HG02623 (cell line): ENCODE measurements around the gene ZNHIT6.
"Not testable (repeated sequence)": the region's sequence is repeated elsewhere in the genome, so short reads cannot be mapped to it uniquely, and the experiment has no call there.

Source experiments
- ATAC-seq: cut with Tn5 transposase; IDR thresholded peaks from one replicate; pipeline ENCODE4 v1.9.1; 2021; ENCODE audit warnings: moderate library complexity; ENCODE audit not compliant: unreplicated experiment

The ZNHIT6 gene

DNA sequence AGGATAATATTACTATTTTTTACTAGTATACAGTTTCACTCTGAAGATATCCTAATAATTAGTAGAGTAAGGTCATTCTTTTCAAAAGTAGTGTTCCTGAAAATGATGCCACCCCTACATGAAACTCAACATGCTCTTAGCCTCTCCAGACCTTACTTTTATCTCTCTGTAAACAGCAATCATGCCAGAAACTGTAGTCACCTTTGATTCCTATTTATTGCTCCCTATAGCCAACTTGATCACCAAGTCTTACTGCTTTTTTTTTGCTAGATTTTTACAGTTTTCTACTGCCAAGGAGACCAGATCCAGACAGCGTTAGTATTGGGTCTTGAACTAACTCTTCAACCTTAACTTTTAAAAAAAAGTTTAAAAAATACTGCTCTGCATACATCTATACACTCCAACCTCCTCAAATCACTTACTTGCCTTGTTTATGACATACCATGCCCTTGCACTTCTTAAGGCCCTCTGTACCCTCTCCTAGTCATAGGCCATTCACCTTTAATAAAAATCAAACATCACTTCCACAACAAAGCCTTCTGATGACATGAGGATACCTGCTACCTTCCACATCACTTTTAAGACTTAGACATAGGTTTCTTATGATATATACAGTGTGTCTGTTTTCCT is 36.1 kb downstream of the ZNHIT6 start:
- no peak for ATAC-seq

- ATAC-seq: no peak
Measured at GRCh38 chr1:85665932-85666331, 42.3 kb downstream of the ZNHIT6 start.

- ATAC-seq: no peak
Measured at GRCh38 chr1:85663382-85663781, 44.9 kb downstream of the ZNHIT6 start.

DNA sequence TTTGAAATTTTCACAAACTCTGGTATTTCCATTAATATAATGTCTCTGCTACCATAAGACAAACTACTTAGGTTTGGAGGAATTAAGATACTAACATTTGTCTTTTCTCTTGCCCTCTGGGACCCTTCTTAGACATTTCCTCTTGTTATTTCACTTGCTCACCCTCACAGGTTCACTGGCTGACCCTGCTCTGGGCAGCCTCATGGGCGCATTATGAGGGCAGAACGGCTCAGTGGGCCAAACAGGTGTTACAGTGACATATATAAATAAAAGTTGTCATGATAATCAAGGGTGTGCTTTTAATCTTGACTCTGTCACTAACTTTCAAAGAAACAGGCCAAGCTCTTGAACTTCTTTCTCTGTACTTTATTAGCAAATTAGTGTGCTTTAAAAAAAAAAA is 46.5 kb downstream of the ZNHIT6 start:
- ATAC-seq: no peak

DNA sequence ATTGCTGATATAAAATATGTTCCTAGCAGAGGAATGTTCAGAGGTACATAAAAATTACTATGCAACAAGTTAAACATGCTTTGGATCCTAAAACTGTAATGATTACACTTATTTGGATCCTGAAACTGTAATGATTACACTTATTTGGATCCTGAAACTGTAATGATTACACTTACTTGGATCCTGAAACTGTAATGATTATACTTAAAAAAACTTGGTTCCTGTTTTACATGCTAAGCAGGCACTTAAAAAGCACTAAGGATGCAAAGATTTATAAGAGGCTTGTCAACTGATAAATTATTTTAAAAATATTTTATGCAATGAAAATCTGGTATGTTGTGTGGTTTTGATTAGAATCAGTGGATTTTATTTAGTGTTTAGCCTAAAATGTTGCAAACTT is 47.7 kb downstream of the ZNHIT6 start:
- no peak for ATAC-seq

- no peak for ATAC-seq
Measured at GRCh38 chr1:85659174-85659573, 49.1 kb downstream of the ZNHIT6 start.

- no peak for ATAC-seq
Measured at GRCh38 chr1:85656948-85657347, 51.3 kb downstream of the ZNHIT6 start.

- ATAC-seq: no peak
Measured at GRCh38 chr1:85656256-85656655, 52.0 kb downstream of the ZNHIT6 start.

- no peak for ATAC-seq
Measured at GRCh38 chr1:85655315-85655714, 52.9 kb downstream of the ZNHIT6 start.

- no peak for ATAC-seq
Measured at GRCh38 chr1:85654066-85654782, 54.0 kb downstream of the ZNHIT6 start.

DNA sequence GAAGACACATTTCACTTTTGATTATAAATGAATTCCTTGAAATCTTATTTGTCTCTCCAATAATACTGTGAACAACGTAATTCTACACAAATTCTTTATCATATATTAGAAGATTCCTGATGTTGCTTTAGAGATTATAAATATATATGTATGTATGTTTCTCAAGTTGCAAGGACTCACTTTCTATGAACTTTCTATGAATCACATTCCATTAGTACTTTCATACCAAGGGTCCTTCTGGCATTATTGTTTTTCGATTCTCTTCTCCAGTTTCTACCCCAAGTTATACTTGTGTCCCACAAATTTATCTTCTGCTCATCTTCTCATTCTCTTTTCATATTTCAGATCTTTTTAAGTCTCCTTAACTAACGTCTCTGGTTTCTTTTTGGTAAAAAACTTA is 55.9 kb downstream of the ZNHIT6 start:
- no peak for ATAC-seq

GRCh38 chr1:85650645-85651044 is 57.6 kb downstream of the ZNHIT6 start:
- no peak for ATAC-seq

DNA sequence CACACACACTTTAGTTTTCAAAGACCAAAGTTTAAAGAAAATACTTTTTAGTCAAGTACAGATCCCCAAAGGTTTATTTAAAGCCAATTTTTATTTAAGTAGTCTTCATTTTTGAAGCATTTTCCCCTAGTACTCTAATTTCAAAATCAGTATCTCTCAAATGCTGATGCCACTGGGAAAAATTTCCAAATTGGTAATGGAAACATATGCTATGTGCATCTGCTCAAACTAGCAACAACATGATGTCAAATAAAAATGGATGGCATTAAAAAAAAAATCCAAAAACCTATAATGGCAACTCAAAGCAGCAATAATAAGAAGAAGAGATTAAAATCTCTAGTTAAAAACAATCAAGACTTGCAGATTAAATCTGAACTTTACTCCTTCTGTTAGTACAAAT is 58.6 kb downstream of the ZNHIT6 start:
- ATAC-seq: no peak

GRCh38 chr1:85641598-85642556 is 66.4 kb downstream of the ZNHIT6 start:
- not testable (repeated sequence) for ATAC-seq

- ATAC-seq: not testable (repeated sequence)
Measured at GRCh38 chr1:85639920-85640319, 68.3 kb downstream of the ZNHIT6 start.

GRCh38 chr1:85638412-85638811 is 69.8 kb downstream of the ZNHIT6 start:
- no peak for ATAC-seq

- ATAC-seq: no peak
Measured at GRCh38 chr1:85630493-85630892, 77.7 kb downstream of the ZNHIT6 start.

GRCh38 chr1:85629532-85629920 is 78.7 kb downstream of the ZNHIT6 start:
- no peak for ATAC-seq

DNA sequence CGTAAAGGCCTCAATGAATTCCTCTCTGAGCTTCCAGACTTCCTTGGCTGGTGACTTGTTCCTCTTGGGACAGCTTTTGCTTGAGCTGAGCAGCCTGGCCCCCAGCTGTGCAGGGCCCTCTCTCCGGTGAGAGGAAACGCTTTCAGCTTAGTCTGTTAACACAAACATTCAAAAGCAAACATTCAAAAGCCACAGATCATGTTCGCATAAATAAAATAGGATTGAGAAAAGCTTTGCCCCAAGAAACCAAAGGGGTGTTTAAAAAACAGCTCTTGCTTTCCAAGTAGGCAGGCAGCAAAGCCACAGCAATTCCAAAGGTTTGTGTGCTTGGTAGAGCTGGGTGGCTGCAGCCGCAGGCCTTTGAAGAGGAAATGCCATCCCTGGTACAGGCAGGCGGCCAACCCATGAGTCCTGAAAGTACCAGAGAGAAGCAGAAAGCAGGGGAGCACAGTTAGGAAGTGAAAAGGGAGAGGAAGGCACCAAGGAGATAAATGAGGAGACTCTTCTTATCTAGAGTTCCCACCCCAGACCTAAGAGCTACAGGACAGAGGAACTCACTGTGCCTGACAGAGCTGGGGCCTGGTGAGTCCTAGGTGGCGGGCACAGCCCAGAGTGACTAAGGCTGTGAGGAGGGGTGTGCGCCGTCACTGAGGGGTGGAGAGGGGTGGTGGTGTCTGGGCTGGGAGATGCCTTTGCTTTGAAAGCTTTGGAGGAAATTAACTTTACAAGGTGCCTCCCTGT is 79.3 kb downstream of the ZNHIT6 start:
- ATAC-seq: no peak

DNA sequence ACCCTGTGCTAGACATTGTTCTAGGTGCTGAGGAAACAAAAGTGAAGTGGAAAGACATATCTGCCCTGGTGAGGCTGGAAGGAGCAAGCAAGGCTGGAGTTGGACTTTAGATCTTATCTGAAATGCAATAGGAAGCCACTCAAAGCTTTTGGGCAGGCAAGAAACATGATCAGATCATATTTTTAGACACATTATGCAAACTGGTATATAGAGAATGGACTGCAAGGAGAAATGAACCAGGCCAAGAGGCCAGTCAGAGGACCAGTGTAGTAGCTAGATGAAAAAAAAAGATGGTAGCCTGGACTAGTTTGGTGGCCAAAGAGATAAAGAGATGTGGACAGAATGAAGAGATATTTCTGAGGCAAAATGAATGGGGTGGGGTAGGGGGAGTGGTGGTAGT is 81.4 kb downstream of the ZNHIT6 start:
- ATAC-seq: no peak

DNA sequence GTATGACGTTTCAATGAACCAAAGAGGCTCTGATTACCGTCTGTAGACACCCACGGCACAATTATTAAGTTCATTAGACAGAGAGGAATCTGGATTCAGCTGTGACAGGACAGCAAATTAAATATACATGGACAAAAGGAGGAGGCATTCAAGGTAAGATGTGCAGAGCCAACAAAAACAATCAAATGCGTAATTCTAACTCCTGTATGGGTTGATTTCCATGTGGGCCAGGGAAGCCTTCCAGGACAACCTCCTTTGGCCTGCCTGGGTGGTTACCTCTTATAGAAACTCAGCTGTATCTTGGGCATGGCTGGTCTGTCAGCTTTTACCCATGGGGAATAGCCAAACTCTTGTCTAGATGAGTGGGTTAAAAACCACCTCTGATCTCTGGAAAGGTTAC is 83.9 kb downstream of the ZNHIT6 start:
- no peak for ATAC-seq
